Upper lobe of right lung (tissue), 1 donor: ENCODE results near the gene ZBTB18. TPM values are rescaled to one million over a fixed set of nuclear protein-coding genes. Genes with fewer than 3 reads are reported as not detected.

Source experiments
- ATAC-seq: fragments of 200-7000 bp; cut with Tn5 transposase; one replicate; pipeline ENCODE4 v1.9.1; 2020; ENCODE audit warnings: mild to moderate bottlenecking, moderate library complexity
- DNase-seq: peaks from one replicate; pipeline ENCODE4 v3.0.0-alpha.2; 2020
- H3K27ac ChIP-seq: fragments of 200-600 bp; one replicate; pipeline ENCODE4 v1.8.0; 2022
- H3K27me3 ChIP-seq: fragments of 200-600 bp; one replicate; pipeline ENCODE4 v1.8.0; 2022; ENCODE audit warnings: mild to moderate bottlenecking
- H3K36me3 ChIP-seq: fragments of 200-600 bp; one replicate; pipeline ENCODE4 v1.8.0; 2022
- H3K4me1 ChIP-seq: fragments of 200-600 bp; one replicate; pipeline ENCODE4 v1.8.0; 2022
- H3K4me3 ChIP-seq: fragments of 200-600 bp; one replicate; pipeline ENCODE4 v1.8.0; 2022; ENCODE audit warnings: mild to moderate bottlenecking
- H3K9me3 ChIP-seq: fragments of 200-600 bp; one replicate; pipeline ENCODE4 v1.8.0; 2022
- CTCF ChIP-seq: fragments of 200-600 bp; IDR thresholded peaks from one replicate; pipeline ENCODE4 v1.8.0; 2022; ENCODE audit warnings: antibody characterized with exemption
- intact Hi-C: fragments of 100-400 bp; cut with DNase I; formaldehyde crosslinking; loops from one replicate; pipeline ENCODE4 v1.11.0; 2022
- total RNA-seq: library from RNA; stranded (reverse); fragmentation: NEBNext Ultra II Directional; extraction: Animal tissue kit (Norgen Biotek cat#: 25700); gene quantifications from one replicate; pipeline ENCODE4 v1.2.1, GENCODE V29; 2021
- donor health status: DM: no; HTN: yes; CAD: no; lungs with severe emphysema.

Gene ZBTB18
- total RNA-seq, 1 donor from 2014 or later, result 21.7 TPM

- intact Hi-C loops, result no loop called here
Measured at GRCh38 chr1:244048256-244049161, 2.6 kb upstream of the ZBTB18 start.

GRCh38 chr1:244049162-244050013 lies 1.7 kb upstream of the ZBTB18 start:
- peak overlapping the region; percentile 71 for H3K4me3 ChIP-seq
- intact Hi-C loops, result no loop called here

More at GRCh38 chr1:244048256-244049161, 2.6 kb upstream of the ZBTB18 start:
- no peak for TF ChIP-seq CTCF
- peak overlapping the region; percentile 99 for H3K27ac ChIP-seq
- H3K36me3 ChIP-seq, result no peaks in the 10 kb centered on the region
- peak overlapping the region; percentile 81 for H3K4me3 ChIP-seq
- DNase-seq (peak; percentile 100), ATAC-seq (peak; percentile 96)
- peaks cover 28% of the 10 kb centered on the region for H3K4me1 ChIP-seq
- H3K27me3 ChIP-seq, result no peaks in the 10 kb centered on the region
- no peaks in the 10 kb centered on the region for H3K9me3 ChIP-seq

GRCh38 chr1:244050014-244050834 lies 859 bp upstream of the ZBTB18 start:
- DNase-seq (no peak), ATAC-seq (no peak)
- H3K27me3 ChIP-seq, result no peaks in the 10 kb centered on the region
- H3K4me1 ChIP-seq, result peaks cover 28% of the 10 kb centered on the region
- H3K36me3 ChIP-seq, result peaks cover 16% of the 10 kb centered on the region
- intact Hi-C loops, result no loop called here
- H3K4me3 ChIP-seq, result peak overlapping the region; percentile 71
- H3K9me3 ChIP-seq, result no peaks in the 10 kb centered on the region
- TF ChIP-seq CTCF, result no peak
- H3K27ac ChIP-seq, result peak overlapping the region; percentile 77

More at GRCh38 chr1:244049162-244050013, 1.7 kb upstream of the ZBTB18 start:
- Histone ChIP-seq H3K27me3 (no peaks in the 10 kb centered on the region), H3K27ac (peak overlapping the region; percentile 77), H3K4me1 (peaks cover 28% of the 10 kb centered on the region), H3K36me3 (peaks cover 8% of the 10 kb centered on the region), H3K9me3 (no peaks in the 10 kb centered on the region)
- ATAC-seq, result no peak
- peak; percentile 77 for DNase-seq
- TF ChIP-seq CTCF, result no peak

- peaks cover 24% of the 10 kb centered on the region for H3K36me3 ChIP-seq
- DNase-seq (no peak), ATAC-seq (no peak)
- peak overlapping the region; percentile 1 for H3K27ac ChIP-seq
- H3K4me1 ChIP-seq, result peaks cover 28% of the 10 kb centered on the region
- no peaks in the 10 kb centered on the region for H3K9me3 ChIP-seq
- H3K4me3 ChIP-seq, result no peak overlapping the region
- H3K27me3 ChIP-seq, result no peaks in the 10 kb centered on the region
- no peak for TF ChIP-seq CTCF
- intact Hi-C loops, result no loop called here
Measured at GRCh38 chr1:244052016-244052727, 1.1 kb downstream of the ZBTB18 start.
